HEK293 (cell line): ENCODE data around the gene SORBS2.

Experiments
- BCL11A ChIP-seq: fragments of 450-650 bp; formaldehyde crosslinking; IDR thresholded peaks from 2 replicates; pipeline ENCODE4 v1.5.1; 2016; ENCODE audit warnings: low read depth, missing biosample characterization, missing genetic modification characterization
- GLI2 ChIP-seq: fragments of 450-650 bp; formaldehyde crosslinking; IDR thresholded peaks from 2 replicates; pipeline ENCODE4; 2017; ENCODE audit warnings: missing biosample characterization, missing genetic modification characterization, low read depth, borderline replicate concordance
- HOXC10 ChIP-seq: sonication (generic); formaldehyde crosslinking; IDR thresholded peaks from 2 replicates; pipeline ENCODE4 v1.8.1; 2023; ENCODE audit warnings: mild to moderate bottlenecking, missing genetic modification reagents
- OVOL3 ChIP-seq: fragments of 450-650 bp; formaldehyde crosslinking; IDR thresholded peaks from 2 replicates; pipeline ENCODE4 v1.5.1; 2016; ENCODE audit warnings: missing biosample characterization, missing genetic modification characterization
- PRDM1 ChIP-seq: fragments of 450-650 bp; formaldehyde crosslinking; IDR thresholded peaks from 2 replicates; pipeline ENCODE4; 2016; ENCODE audit warnings: missing biosample characterization, missing genetic modification characterization
- TCF7L2 ChIP-seq: IDR thresholded peaks from 2 replicates; pipeline ENCODE4 v1.6.1; 2011; ENCODE audit warnings: low read depth, mild to moderate bottlenecking, inconsistent platforms, low read length, moderate library complexity, borderline replicate concordance
- ZBTB21 ChIP-seq: fragments of 450-650 bp; formaldehyde crosslinking; IDR thresholded peaks from 2 replicates; pipeline ENCODE4 v1.5.1; 2017; ENCODE audit warnings: missing biosample characterization, missing genetic modification characterization
- ZBTB48 ChIP-seq: fragments of 450-650 bp; formaldehyde crosslinking; IDR thresholded peaks from 2 replicates; pipeline ENCODE4 v1.5.1; 2016; ENCODE audit warnings: missing biosample characterization, missing genetic modification characterization
- ZNF19 ChIP-seq: fragments of 450-650 bp; formaldehyde crosslinking; IDR thresholded peaks from 2 replicates; pipeline ENCODE4; 2016; ENCODE audit warnings: missing biosample characterization, missing genetic modification characterization, low read depth
- ZNF202 ChIP-seq: fragments of 450-650 bp; formaldehyde crosslinking; IDR thresholded peaks from 2 replicates; pipeline ENCODE4 v1.5.1; 2016; ENCODE audit warnings: missing biosample characterization, missing genetic modification characterization, borderline replicate concordance
- ZNF354C ChIP-seq: fragments of 450-650 bp; formaldehyde crosslinking; IDR thresholded peaks from 2 replicates; pipeline ENCODE4 v1.5.1; 2016; ENCODE audit warnings: missing biosample characterization, missing genetic modification characterization, low read depth, borderline replicate concordance
- ZNF37A ChIP-seq: fragments of 450-650 bp; IDR thresholded peaks from 2 replicates; pipeline ENCODE4 v1.5.1; 2018; ENCODE audit warnings: missing biosample characterization, missing genetic modification characterization
- ZNF561 ChIP-seq: fragments of 450-650 bp; IDR thresholded peaks from 2 replicates; pipeline ENCODE4 v1.5.1; 2018; ENCODE audit warnings: missing biosample characterization, missing genetic modification characterization, borderline replicate concordance
- ZNF621 ChIP-seq: fragments of 450-650 bp; formaldehyde crosslinking; IDR thresholded peaks from 2 replicates; pipeline ENCODE4 v1.5.1; 2017; ENCODE audit warnings: missing biosample characterization, missing genetic modification characterization
- ZSCAN16 ChIP-seq: fragments of 450-650 bp; formaldehyde crosslinking; IDR thresholded peaks from 2 replicates; pipeline ENCODE4 v1.5.1; 2016; ENCODE audit warnings: missing biosample characterization, missing genetic modification characterization
- ZSCAN23 ChIP-seq: fragments of 450-650 bp; formaldehyde crosslinking; IDR thresholded peaks from 2 replicates; pipeline ENCODE4 v1.5.1; 2016; ENCODE audit warnings: missing biosample characterization, missing genetic modification characterization
- TF ChIP-seq, protein P1 (sequence below): fragments of 450-650 bp; formaldehyde crosslinking; IDR thresholded peaks from 2 replicates; pipeline ENCODE4 v1.5.1; 2017; ENCODE audit warnings: missing biosample characterization, mild to moderate bottlenecking, missing genetic modification characterization, moderate library complexity
- TF ChIP-seq, protein P2 (sequence below): fragments of 450-650 bp; formaldehyde crosslinking; conservative IDR thresholded peaks from 2 replicates; pipeline ENCODE4 v1.5.1; 2016; ENCODE audit warnings: low read depth, missing biosample characterization, missing genetic modification characterization
- TF ChIP-seq, protein P3 (sequence below): fragments of 450-650 bp; IDR thresholded peaks from 2 replicates; pipeline ENCODE4 v1.5.1; 2018; ENCODE audit warnings: missing biosample characterization, mild to moderate bottlenecking, missing genetic modification characterization
- TF ChIP-seq, protein P4 (sequence below): fragments of 450-650 bp; formaldehyde crosslinking; IDR thresholded peaks from 2 replicates; pipeline ENCODE4 v1.5.0; 2017; ENCODE audit warnings: missing biosample characterization, missing genetic modification characterization, borderline replicate concordance
- TF ChIP-seq, protein P5 (sequence below): fragments of 450-650 bp; formaldehyde crosslinking; IDR thresholded peaks from 2 replicates; pipeline ENCODE4 v1.5.1; 2016; ENCODE audit warnings: missing biosample characterization, missing genetic modification characterization
- TF ChIP-seq, protein P6 (sequence below): fragments of 450-650 bp; formaldehyde crosslinking; conservative IDR thresholded peaks from 2 replicates; pipeline ENCODE4 v1.5.1; 2016; ENCODE audit warnings: low read depth, missing biosample characterization, missing genetic modification characterization
- TF ChIP-seq, protein P7 (sequence below): fragments of 450-650 bp; formaldehyde crosslinking; IDR thresholded peaks from 2 replicates; pipeline ENCODE4 v1.5.1; 2016; ENCODE audit warnings: missing biosample characterization, missing genetic modification characterization

Gene SORBS2

DNA sequence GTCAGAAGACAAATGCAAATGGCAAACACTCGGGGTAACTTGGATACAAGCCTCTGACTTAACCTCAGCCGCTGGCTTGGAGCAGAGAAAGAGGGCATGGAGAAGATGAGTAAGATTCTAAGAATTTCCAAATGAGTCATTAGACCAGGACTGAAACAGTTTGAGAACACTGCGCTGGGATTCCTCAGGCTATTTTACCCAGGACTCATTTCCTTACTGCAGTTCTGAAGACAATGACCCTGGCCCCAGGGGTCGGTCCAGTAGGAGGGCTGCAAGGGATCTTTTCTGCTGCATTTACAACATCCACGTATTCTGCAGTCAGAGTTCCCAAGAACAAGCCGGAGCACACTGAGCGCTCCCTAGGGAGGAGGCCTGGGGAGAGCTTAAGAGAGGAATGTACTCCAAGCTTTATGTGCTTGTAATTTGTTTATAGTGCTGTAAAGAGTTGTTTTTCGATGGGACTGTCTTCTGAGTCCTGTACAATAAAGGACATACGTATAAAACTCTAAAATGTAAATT, 27.3 kb upstream of the SORBS2 start (continued):
- TF ChIP-seq, protein P1, sequence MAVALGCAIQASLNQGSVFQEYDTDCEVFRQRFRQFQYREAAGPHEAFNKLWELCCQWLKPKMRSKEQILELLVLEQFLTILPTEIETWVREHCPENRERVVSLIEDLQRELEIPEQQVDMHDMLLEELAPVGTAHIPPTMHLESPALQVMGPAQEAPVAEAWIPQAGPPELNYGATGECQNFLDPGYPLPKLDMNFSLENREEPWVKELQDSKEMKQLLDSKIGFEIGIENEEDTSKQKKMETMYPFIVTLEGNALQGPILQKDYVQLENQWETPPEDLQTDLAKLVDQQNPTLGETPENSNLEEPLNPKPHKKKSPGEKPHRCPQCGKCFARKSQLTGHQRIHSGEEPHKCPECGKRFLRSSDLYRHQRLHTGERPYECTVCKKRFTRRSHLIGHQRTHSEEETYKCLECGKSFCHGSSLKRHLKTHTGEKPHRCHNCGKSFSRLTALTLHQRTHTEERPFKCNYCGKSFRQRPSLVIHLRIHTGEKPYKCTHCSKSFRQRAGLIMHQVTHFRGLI (tag by site-specific recombination): no peak
- TF ChIP-seq ZSCAN23 (tag by site-specific recombination) (no peak), PRDM1 (no peak), ZNF19 (no peak), ZSCAN16 (tag by site-specific recombination) (no peak), ZNF202 (tag by site-specific recombination) (no peak), ZNF561 (tag by site-specific recombination) (peak; percentile 60), ZNF354C (tag by site-specific recombination) (no peak), ZBTB21 (no peak), ZBTB48 (tag by site-specific recombination) (peak; percentile 70), TCF7L2 (no peak), OVOL3 (no peak), GLI2 (tag by site-specific recombination) (no peak), BCL11A (tag by site-specific recombination) (peak; percentile 58; the same call in 1 of the 2 replicates), HOXC10 (CRISPR knock-in tag) (no peak), ZNF621 (no peak), ZNF37A (tag by site-specific recombination) (no peak)
- TF ChIP-seq, protein P2, sequence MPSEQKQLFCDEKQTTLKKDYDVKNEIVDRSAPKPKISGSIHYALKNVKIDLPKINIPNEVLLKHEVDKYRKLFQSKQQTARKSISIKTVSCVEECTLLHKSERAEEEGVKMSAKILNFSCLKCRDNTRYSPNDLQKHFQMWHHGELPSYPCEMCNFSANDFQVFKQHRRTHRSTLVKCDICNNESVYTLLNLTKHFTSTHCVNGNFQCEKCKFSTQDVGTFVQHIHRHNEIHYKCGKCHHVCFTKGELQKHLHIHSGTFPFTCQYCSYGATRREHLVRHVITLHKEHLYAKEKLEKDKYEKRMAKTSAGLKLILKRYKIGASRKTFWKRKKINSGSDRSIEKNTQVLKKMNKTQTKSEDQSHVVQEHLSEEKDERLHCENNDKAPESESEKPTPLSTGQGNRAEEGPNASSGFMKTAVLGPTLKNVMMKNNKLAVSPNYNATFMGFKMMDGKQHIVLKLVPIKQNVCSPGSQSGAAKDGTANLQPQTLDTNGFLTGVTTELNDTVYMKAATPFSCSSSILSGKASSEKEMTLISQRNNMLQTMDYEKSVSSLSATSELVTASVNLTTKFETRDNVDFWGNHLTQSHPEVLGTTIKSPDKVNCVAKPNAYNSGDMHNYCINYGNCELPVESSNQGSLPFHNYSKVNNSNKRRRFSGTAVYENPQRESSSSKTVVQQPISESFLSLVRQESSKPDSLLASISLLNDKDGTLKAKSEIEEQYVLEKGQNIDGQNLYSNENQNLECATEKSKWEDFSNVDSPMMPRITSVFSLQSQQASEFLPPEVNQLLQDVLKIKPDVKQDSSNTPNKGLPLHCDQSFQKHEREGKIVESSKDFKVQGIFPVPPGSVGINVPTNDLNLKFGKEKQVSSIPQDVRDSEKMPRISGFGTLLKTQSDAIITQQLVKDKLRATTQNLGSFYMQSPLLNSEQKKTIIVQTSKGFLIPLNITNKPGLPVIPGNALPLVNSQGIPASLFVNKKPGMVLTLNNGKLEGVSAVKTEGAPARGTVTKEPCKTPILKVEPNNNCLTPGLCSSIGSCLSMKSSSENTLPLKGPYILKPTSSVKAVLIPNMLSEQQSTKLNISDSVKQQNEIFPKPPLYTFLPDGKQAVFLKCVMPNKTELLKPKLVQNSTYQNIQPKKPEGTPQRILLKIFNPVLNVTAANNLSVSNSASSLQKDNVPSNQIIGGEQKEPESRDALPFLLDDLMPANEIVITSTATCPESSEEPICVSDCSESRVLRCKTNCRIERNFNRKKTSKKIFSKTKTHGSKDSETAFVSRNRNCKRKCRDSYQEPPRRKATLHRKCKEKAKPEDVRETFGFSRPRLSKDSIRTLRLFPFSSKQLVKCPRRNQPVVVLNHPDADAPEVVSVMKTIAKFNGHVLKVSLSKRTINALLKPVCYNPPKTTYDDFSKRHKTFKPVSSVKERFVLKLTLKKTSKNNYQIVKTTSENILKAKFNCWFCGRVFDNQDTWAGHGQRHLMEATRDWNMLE (tag by site-specific recombination): no peak
- TF ChIP-seq, protein P3, sequence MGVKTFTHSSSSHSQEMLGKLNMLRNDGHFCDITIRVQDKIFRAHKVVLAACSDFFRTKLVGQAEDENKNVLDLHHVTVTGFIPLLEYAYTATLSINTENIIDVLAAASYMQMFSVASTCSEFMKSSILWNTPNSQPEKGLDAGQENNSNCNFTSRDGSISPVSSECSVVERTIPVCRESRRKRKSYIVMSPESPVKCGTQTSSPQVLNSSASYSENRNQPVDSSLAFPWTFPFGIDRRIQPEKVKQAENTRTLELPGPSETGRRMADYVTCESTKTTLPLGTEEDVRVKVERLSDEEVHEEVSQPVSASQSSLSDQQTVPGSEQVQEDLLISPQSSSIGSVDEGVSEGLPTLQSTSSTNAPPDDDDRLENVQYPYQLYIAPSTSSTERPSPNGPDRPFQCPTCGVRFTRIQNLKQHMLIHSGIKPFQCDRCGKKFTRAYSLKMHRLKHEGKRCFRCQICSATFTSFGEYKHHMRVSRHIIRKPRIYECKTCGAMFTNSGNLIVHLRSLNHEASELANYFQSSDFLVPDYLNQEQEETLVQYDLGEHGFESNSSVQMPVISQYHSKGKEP (tag by site-specific recombination): peak; percentile 68
- TF ChIP-seq, protein P4, sequence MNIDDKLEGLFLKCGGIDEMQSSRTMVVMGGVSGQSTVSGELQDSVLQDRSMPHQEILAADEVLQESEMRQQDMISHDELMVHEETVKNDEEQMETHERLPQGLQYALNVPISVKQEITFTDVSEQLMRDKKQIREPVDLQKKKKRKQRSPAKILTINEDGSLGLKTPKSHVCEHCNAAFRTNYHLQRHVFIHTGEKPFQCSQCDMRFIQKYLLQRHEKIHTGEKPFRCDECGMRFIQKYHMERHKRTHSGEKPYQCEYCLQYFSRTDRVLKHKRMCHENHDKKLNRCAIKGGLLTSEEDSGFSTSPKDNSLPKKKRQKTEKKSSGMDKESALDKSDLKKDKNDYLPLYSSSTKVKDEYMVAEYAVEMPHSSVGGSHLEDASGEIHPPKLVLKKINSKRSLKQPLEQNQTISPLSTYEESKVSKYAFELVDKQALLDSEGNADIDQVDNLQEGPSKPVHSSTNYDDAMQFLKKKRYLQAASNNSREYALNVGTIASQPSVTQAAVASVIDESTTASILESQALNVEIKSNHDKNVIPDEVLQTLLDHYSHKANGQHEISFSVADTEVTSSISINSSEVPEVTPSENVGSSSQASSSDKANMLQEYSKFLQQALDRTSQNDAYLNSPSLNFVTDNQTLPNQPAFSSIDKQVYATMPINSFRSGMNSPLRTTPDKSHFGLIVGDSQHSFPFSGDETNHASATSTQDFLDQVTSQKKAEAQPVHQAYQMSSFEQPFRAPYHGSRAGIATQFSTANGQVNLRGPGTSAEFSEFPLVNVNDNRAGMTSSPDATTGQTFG: no peak
- TF ChIP-seq, protein P5, sequence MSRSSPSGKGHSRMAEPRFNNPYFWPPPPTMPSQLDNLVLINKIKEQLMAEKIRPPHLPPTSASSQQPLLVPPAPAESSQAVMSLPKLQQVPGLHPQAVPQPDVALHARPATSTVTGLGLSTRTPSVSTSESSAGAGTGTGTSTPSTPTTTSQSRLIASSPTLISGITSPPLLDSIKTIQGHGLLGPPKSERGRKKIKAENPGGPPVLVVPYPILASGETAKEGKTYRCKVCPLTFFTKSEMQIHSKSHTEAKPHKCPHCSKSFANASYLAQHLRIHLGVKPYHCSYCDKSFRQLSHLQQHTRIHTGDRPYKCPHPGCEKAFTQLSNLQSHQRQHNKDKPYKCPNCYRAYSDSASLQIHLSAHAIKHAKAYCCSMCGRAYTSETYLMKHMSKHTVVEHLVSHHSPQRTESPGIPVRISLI (tag by site-specific recombination): no peak
- TF ChIP-seq, protein P6, sequence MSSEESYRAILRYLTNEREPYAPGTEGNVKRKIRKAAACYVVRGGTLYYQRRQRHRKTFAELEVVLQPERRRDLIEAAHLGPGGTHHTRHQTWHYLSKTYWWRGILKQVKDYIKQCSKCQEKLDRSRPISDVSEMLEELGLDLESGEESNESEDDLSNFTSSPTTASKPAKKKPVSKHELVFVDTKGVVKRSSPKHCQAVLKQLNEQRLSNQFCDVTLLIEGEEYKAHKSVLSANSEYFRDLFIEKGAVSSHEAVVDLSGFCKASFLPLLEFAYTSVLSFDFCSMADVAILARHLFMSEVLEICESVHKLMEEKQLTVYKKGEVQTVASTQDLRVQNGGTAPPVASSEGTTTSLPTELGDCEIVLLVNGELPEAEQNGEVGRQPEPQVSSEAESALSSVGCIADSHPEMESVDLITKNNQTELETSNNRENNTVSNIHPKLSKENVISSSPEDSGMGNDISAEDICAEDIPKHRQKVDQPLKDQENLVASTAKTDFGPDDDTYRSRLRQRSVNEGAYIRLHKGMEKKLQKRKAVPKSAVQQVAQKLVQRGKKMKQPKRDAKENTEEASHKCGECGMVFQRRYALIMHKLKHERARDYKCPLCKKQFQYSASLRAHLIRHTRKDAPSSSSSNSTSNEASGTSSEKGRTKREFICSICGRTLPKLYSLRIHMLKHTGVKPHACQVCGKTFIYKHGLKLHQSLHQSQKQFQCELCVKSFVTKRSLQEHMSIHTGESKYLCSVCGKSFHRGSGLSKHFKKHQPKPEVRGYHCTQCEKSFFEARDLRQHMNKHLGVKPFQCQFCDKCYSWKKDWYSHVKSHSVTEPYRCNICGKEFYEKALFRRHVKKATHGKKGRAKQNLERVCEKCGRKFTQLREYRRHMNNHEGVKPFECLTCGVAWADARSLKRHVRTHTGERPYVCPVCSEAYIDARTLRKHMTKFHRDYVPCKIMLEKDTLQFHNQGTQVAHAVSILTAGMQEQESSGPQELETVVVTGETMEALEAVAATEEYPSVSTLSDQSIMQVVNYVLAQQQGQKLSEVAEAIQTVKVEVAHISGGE (tag by site-specific recombination): no peak
- TF ChIP-seq, protein P7, sequence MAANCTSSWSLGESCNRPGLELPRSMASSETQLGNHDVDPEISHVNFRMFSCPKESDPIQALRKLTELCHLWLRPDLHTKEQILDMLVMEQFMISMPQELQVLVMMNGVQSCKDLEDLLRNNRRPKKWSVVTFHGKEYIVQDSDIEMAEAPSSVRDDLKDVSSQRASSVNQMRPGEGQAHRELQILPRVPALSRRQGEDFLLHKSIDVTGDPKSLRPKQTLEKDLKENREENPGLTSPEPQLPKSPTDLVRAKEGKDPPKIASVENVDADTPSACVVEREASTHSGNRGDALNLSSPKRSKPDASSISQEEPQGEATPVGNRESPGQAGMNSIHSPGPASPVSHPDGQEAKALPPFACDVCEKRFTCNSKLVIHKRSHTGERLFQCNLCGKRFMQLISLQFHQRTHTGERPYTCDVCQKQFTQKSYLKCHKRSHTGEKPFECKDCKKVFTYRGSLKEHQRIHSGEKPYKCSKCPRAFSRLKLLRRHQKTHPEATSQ (tag by site-specific recombination): no peak
